ENCODE results near the gene ZKSCAN2.

- TF ChIP-seq TAF1 (IDR thresholded peaks at IDR 0.05; ENCODE audit: low read depth) (no peak), CTCF (IDR thresholded peaks at IDR 0.05; ENCODE audit: poor library complexity, severe bottlenecking) (no peak), EP300 (conservative IDR thresholded peaks at IDR 0.05; ENCODE audit: poor library complexity, severe bottlenecking) (no peak), POLR2AphosphoS5 (IDR thresholded peaks at IDR 0.05) (no peak), RAD21 (conservative IDR thresholded peaks at IDR 0.05) (no peak), SMC3 (conservative IDR thresholded peaks at IDR 0.05; ENCODE audit: poor library complexity) (no peak), EZH2 (IDR thresholded peaks at IDR 0.05; ENCODE audit: borderline replicate concordance, insufficient read depth, low read length, poor library complexity, severe bottlenecking) (no peak)
These were observed 12.2 kb upstream of the ZKSCAN2 start for GRCh38 chr16:25269879-25270278.
